Measurements from ENCODE around the gene ARHGAP1.

The ARHGAP1 gene

DNA sequence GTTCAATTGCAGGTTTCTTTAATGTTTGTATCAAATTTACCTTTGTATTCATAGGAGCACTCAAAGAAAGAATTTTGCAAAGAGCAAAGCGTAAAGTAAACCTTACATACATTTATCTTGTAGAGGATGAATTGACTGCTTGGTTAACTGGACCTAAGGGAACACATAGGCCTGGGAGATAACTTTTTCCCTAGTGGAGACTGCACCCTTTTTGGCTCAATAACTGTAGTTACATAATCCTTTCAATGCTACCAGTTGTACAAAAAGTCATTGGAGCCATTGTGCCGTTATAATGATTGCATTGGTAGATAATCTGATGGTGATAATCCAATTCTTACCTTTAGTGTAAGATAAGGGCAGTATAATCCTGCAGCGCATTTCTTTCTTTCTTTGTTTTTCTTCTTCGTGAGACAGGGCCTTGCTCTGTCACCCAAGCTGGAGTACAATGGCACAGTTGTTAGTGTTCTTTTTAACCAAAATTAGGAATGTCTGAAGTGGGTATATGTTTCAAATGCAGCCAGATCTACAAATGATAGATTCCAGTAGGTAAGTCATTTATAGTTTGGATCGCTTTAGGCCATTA lies 64.8 kb downstream of the ARHGAP1 start:
- DNase-seq = no peak

DNA sequence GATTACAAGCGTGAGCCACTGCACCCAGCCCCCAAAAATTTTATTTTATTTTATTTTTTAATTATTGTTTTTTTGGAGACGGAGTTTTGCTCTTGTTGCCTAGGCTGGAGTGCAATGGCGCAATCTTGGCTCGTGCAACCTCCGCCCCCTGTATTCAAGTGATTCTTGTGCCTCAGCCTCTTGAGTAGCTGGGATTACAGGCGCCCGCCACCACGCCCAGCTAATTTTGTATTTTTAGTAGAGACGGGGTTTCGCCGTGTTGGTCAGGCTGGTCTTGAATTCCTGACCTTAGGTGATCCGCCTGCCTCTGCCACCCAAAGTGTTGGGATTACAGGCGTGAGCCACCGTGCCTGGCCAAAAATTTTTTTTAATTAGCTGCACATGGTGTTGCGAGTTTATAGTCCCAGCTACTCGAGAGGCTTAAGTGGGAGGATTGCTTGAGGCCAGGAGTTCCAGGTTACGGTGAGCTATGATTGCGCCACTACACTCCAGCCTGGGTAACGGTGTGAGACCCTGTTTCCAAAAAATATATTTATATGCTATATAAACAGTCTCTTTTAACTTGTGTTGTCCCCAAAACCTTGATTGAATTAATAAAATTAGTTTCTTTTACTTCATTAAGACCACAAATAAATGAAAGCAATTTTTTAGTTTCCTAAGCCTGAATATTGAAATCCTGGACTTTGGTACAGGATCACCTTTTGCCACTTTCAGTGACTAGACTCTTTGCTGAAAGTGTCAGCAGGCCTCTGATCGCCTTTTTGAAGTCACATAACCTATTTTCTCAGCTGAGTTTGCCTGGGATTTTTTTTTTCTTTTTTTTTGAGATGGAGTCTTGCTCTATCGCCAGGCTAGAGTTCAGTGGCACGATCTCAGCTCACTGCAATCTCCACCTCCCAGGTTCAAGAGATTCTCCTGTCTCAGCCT lies 66.9 kb downstream of the ARHGAP1 start:
- no peak for DNase-seq

DNA sequence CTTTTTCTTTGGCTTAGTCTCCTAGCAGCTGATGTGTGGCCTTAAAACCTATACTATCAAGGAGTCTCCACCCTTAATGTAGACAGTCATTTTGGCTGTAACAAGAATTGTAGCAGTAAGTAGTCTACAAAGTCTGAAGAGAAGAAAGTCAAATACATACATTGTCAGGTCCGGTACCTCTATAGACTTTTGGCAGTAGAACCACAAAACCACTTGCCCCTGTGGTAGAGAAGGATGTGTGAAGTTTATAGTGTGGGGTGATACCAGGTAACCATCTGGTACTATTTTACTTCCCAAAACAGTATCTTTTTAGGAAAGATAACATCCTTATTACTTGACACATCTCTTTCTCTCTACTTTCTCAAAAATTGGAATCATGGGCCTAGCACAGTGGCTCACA lies 67.9 kb downstream of the ARHGAP1 start:
- no peak for DNase-seq

DNA sequence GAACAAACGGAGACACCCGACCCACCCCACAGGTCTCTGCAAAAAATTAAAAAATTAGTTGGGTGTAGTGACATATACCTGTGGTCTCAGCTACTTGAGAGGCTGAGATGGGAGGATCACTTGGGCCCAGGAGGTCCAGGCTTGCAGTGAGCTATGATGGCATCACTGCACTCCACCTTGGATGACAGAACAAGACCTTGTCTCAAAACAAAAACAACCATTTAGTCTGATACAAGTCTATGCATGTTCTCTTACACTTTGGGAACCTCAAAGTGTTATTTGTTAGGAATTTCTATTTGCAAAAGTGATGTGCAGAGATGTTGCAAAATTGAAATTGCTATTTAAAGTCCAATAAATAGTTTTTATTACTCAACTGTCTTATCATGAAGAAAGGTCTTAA lies 68.7 kb downstream of the ARHGAP1 start:
- DNase-seq = no peak

DNA sequence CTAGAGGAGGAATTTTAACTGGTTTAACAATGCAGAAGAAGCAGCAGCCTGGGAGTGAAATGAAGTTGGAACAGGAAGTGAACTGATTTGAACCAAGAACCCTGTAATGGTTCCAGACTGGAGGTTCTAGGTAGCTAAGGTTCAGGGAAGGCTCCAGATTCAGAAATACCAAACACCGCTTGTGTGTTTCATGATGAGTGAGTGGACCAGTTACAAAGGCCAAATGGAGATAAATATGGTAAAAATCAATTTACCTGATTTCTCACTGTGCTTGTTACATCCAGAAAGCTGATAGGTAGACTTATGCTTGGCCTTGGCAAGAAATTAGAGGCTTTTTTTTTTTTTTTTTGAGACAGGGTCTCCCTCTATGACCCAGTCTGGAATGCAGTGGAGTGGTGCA lies 70.2 kb downstream of the ARHGAP1 start:
- no peak for DNase-seq

DNA sequence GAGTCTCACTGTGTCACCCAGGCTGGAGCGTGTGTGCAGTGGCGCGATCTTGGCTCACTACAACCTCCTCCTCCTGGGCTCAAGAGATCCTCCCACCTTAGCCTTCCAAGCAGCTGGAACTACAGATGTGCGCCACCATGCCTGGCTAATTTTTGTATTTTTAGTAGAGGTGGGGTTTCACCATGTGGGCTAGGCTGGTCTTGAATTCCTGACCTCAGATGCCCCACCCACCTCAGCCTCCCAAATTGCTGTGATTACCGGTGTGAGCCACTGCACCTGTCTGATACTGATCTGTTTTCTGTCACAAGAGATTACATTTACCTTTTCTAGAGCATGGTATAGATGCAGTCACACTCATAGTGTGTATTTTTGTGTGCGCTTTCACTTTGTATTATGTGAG lies 71.5 kb downstream of the ARHGAP1 start:
- no peak for DNase-seq

Data from activated T-cell treated with anti-CD3 and anti-CD28 coated beads, Interleukin-2, amount 50 U/mL, for 48 hours (primary cell).